Large intestine (tissue), 3 donors: ENCODE measurements around the gene HOXB5. TPM values are rescaled to one million over a fixed set of nuclear protein-coding genes. Genes with fewer than 3 reads are reported as not detected.

ENCODE experiments used
- DNase-seq, 2 donors: peaks; one replicate each; pipeline versions ENCODE4 v3.0.0 to v3.0.0-alpha.2; 2013
- H3K27ac ChIP-seq: one replicate; pipeline ENCODE4 v1.5.1; 2013; ENCODE audit warnings: low read length
- H3K27me3 ChIP-seq: 2 replicates; pipeline ENCODE4 v1.6.1; 2013; ENCODE audit warnings: low read length; ENCODE audit not compliant: control insufficient read depth, insufficient read depth
- H3K36me3 ChIP-seq: 2 replicates; pipeline ENCODE4 v1.6.1; 2013; ENCODE audit warnings: low read length; ENCODE audit not compliant: control insufficient read depth, insufficient read depth
- H3K4me1 ChIP-seq: one replicate; pipeline ENCODE4 v1.6.1; 2013; ENCODE audit warnings: low read length; ENCODE audit not compliant: control insufficient read depth, insufficient read depth
- H3K4me3 ChIP-seq: one replicate; pipeline ENCODE4 v1.5.1; 2013; ENCODE audit warnings: low read length
- H3K9me3 ChIP-seq: one replicate; pipeline ENCODE4 v1.6.1; 2013; ENCODE audit warnings: mild to moderate bottlenecking, low read depth, low read length, moderate library complexity; ENCODE audit not compliant: control insufficient read depth
- WGBS: methylation state at CpG from one replicate; pipeline ENCODE4 v1.1.5; 2013; ENCODE audit warnings: low lambda C conversion rate; ENCODE audit not compliant: insufficient coverage; 5-methylcytosine and 5-hydroxymethylcytosine counted together
- polyA plus RNA-seq: library from polyadenylated mRNA; unstranded; fragments of 120-200 nt; gene quantifications from one replicate; pipeline ENCODE4 v1.2.1, GENCODE V29; 2013

HOXB5 gene
- polyA plus RNA-seq, 1 donor: 25.7 TPM

DNA sequence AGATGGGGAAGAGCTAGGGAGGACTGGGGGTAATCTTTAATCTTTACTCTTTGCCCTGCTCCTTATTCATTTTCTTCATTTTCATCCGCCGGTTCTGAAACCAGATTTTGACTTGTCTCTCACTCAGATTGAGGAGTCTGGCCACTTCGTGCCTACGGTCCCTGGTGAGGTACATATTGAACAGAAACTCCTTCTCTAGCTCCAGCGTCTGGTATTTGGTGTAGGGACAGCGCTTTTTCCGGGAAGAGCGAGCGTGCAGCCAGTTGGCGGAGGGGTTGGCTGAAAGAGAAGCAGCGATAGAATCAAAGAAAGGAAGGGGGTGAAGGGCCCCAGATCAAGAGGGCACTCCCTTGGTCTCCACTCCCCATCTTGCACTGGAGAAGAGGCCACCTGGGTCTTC is 29.3 kb upstream of the HOXB5 start:
- Histone ChIP-seq H3K4me1 (peaks cover 42% of the 10 kb centered on the region), H3K4me3 (no peak overlapping the region), H3K9me3 (peaks cover 17% of the 10 kb centered on the region), H3K36me3 (no peaks in the 10 kb centered on the region), H3K27ac (no peak overlapping the region), H3K27me3 (peaks cover 98% of the 10 kb centered on the region)
- 40% methylated on average over 2 of the region's 11 CpGs for WGBS
- no peak for DNase-seq

GRCh38 chr17:48621410-48622392 is 28.1 kb upstream of the HOXB5 start:
- Histone ChIP-seq H3K27me3 (peaks cover 98% of the 10 kb centered on the region), H3K9me3 (peaks cover 21% of the 10 kb centered on the region), H3K36me3 (no peaks in the 10 kb centered on the region), H3K27ac (no peak overlapping the region), H3K4me3 (no peak overlapping the region), H3K4me1 (peaks cover 44% of the 10 kb centered on the region)
- WGBS: no CpG with 5 or more reads among the region's 41 CpGs
- no peak for DNase-seq

GRCh38 chr17:48620461-48621139 is 27.0 kb upstream of the HOXB5 start:
- H3K27ac ChIP-seq: no peak overlapping the region
- no peaks in the 10 kb centered on the region for H3K36me3 ChIP-seq
- H3K27me3 ChIP-seq: peaks cover 99% of the 10 kb centered on the region
- no peak for DNase-seq
- H3K4me1 ChIP-seq: peaks cover 40% of the 10 kb centered on the region
- no peak overlapping the region for H3K4me3 ChIP-seq
- no CpG with 5 or more reads among the region's 6 CpGs for WGBS
- peaks cover 19% of the 10 kb centered on the region for H3K9me3 ChIP-seq

- Histone ChIP-seq H3K27ac (no peak overlapping the region), H3K27me3 (peaks cover 99% of the 10 kb centered on the region), H3K36me3 (no peaks in the 10 kb centered on the region), H3K4me1 (peaks cover 37% of the 10 kb centered on the region), H3K9me3 (peaks cover 21% of the 10 kb centered on the region), H3K4me3 (no peak overlapping the region)
- no CpG with 5 or more reads among the region's 32 CpGs for WGBS
- DNase-seq: no peak
Observed at GRCh38 chr17:48619826-48620449, 26.4 kb upstream of the HOXB5 start.

DNA sequence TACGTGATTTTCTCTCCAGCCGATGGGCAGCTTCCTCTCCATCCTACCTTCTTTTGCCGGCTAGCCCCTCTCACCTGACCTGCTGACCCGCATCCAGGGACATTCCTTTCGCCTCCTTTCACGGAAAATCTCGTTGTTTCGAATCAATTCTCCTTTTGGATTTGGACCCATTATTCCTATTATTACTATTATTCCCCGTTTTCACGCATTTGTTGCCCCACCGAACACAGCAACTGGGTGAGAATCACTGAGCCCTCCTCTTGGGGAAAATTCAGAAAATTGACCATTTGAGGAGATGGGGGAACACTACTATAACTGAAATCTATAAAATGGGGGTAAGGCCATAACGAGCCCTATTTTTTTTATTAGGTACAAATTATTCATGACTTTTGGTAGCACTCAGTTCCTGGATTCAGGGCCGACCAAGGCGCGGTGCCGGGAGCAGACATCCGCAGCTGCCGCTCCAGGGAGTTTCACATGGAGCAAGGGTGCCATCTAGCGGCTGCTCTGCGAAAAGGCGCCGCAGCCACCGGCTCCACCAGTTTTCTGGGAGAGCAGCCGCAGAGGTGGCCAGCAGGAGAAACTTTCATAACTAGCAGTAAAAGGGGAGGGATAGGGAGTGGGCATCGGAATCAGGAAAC is 24.8 kb upstream of the HOXB5 start:
- Histone ChIP-seq H3K27ac (no peak overlapping the region), H3K36me3 (no peaks in the 10 kb centered on the region), H3K4me1 (peaks cover 40% of the 10 kb centered on the region), H3K4me3 (peak overlapping the region; percentile 30), H3K9me3 (peaks cover 26% of the 10 kb centered on the region), H3K27me3 (peaks cover 99% of the 10 kb centered on the region)
- WGBS: 5% methylated on average over 5 of the region's 25 CpGs
- peak; percentile 84 to 85 for DNase-seq

GRCh38 chr17:48617471-48618255 is 24.1 kb upstream of the HOXB5 start:
- Histone ChIP-seq H3K4me1 (peaks cover 40% of the 10 kb centered on the region), H3K4me3 (no peak overlapping the region), H3K27me3 (peaks cover 98% of the 10 kb centered on the region), H3K27ac (no peak overlapping the region), H3K9me3 (peaks cover 26% of the 10 kb centered on the region), H3K36me3 (no peaks in the 10 kb centered on the region)
- WGBS: no CpG with 5 or more reads among the region's 43 CpGs
- no peak for DNase-seq

GRCh38 chr17:48616717-48617470 is 23.3 kb upstream of the HOXB5 start:
- no peak overlapping the region for H3K27ac ChIP-seq
- H3K4me3 ChIP-seq: no peak overlapping the region
- peaks cover 41% of the 10 kb centered on the region for H3K4me1 ChIP-seq
- DNase-seq: no peak
- H3K9me3 ChIP-seq: peaks cover 32% of the 10 kb centered on the region
- 10% methylated on average over 2 of the region's 15 CpGs for WGBS
- H3K27me3 ChIP-seq: peaks cover 98% of the 10 kb centered on the region
- no peaks in the 10 kb centered on the region for H3K36me3 ChIP-seq

DNA sequence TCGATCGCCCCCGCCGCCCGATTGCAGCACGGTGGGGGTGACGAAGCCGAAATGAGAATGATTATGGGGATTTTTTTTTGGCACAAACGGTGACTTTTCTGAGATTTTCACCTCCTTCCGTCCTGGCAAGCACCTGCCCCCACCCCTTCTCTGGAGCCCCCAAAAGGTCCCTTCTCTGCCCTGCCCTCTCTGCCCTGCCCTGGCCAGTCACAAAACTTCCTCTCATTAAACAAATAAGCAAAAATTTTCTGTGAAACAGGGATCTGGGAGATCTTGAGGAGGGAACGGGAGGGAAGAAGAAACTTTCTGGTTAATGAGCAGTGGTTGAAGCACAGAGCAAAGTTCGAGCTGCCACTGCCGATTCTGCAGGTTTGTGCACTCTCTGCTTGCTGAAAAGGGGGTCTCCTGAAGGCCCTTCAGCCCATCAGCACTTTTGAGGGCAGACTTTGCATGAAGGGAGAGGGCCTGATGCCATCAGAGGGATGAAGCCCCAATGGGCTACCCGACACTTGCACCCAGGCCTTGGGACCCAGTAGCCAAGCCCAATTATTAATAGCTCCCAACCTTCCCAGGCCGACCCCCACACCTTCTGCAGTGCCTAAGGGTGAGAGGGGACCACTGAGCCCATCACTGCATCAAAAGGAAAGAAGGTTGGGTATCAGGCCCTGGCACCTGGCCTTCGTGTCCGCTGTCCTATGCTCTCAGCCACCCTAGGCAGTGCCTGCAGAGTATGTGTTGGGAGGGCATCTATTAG is 22.6 kb upstream of the HOXB5 start:
- Histone ChIP-seq H3K36me3 (no peaks in the 10 kb centered on the region), H3K4me3 (no peak overlapping the region), H3K9me3 (peaks cover 32% of the 10 kb centered on the region), H3K27me3 (peaks cover 98% of the 10 kb centered on the region), H3K4me1 (peaks cover 41% of the 10 kb centered on the region), H3K27ac (no peak overlapping the region)
- no CpG with 5 or more reads among the region's 17 CpGs for WGBS
- no peak for DNase-seq
